Hippocampal formation (tissue), 2 donors: ENCODE results near the gene SV2A.
"Not testable (repeated sequence)": the region's sequence is repeated elsewhere in the genome, so short reads cannot be mapped to it uniquely, and the experiment has no call there.

Experiments used
- DNase-seq, 2 donors: peaks; one replicate each; lab custom pipeline; 2025; lab: John Stamatoyannopoulos, UW

The SV2A gene

GRCh38 chr1:149886396-149887195 lies 31.0 kb downstream of the SV2A start:
- peak; percentile 88 to 100 for DNase-seq

DNA sequence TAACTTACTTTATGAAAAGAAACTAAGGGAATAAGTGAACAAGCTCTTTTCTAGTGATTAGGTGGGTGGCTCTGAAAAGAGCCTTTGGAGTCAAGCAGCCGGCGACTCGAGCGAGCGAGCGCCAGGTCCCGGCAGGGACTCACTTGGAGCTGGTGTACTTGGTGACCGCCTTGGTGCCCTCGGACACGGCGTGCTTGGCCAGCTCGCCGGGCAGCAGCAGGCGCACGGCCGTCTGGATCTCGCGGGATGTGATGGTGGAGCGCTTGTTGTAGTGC lies 31.6 kb downstream of the SV2A start:
- not testable (repeated sequence) for DNase-seq

- DNase-seq = peak; percentile 70 to 73
These were observed 32.1 kb downstream of the SV2A start for GRCh38 chr1:149885339-149886120.

GRCh38 chr1:149884433-149885338 lies 33.0 kb downstream of the SV2A start:
- DNase-seq = peak in 1 of 2 donors; percentile 32

DNA sequence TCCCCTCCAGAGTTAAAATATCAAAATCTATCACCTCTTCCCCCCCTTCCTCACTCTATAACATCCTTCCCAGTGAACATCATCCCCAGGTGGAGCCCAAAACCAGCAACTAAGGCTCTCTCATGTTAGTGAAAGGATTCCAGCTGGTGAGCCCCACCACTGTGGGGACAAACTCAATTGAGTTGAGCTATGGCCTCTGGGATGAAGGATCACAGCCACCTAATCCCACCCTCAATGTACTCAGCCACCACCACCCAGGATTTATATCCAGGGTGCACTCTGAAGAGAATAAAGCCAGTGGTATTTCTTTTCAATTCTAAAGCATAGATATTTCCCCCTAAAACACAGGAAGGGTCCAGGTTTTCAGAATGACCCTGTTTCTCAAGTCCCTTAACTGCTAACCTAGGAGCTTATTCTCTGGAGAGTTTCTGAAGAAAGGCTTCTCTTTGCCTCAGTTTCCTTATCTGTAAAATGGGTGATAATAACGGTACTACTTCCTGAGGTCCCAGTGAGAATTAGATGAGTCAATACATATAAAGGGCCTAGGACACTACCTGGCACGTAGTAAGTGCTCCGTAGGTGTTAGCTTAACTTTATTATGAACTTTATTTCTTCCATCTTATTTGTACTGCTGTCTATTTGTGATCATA lies 33.9 kb downstream of the SV2A start:
- no peak for DNase-seq

- no peak for DNase-seq
These were observed 35.8 kb downstream of the SV2A start for GRCh38 chr1:149881876-149882275.

DNA sequence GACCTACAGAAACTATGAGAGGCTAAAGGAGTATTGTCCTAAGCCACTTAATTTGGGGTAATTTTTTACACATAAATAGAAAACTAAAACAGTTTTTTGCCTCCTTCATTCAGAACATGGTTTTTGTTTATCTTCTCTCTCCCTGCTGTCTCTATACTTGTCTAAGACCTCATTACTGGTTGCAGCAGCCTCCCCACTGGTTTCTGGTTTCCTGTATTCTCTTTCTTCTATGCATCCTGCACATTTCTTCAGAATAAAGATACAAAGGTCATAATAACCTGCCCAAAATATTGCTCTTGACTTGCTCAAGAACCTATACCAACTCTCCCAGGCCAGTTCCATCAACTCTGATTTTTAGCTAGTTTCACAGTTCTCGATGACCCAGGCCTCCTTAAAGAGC lies 38.1 kb downstream of the SV2A start:
- DNase-seq = no peak

DNA sequence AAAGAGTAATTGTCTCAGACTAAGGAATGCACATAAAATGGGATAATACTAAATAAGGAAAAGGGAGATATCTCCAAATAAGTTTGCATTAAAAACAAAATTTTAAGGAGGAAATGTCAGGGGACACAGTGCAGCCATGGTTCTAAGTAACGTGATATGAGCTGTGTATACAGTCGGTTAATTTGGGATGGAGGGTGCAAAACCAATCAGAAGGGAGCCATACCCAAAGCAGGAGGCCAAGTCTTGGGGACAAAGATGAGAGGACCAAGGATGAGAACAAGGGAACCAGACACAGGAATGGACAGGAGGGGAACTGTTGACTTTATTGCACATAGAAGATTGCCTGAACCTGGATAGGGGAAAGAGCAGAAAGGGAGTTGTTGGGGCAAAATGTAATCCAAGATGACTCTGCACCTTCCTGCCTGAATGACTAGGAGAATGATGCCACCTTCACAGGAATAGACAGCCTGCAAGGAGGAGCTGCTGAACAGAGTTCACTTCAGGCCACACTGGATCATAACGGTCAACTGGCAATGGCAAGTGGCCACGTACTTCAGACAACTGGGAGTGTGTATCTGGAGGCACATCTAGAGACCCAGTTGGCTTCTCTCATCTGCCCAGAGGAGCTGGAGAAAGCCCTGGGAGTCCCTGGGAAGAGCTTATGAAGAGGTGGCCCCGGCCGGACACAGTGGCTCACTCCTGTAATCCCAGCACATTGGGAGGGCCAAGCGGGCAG lies 40.3 kb downstream of the SV2A start:
- no peak for DNase-seq

DNA sequence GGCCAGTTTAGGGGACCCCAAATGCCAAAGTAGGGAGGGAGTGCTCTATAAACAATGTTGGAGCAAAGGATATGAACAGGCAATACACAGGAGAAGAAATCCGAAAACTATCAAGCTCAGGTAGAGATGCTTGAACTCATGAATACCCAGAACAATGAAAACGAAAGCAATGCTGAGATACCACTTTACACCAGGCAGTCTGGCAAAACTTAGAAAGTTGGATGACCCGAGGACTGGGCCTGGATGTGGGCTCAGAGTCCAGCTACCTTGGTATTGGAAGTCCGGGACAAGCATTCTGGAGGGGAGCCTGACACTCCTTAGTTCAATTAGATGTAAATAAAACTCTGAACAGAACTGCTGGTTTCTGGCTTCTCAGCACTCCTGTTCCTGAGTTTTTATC lies 44.6 kb downstream of the SV2A start:
- not testable (repeated sequence) for DNase-seq

DNA sequence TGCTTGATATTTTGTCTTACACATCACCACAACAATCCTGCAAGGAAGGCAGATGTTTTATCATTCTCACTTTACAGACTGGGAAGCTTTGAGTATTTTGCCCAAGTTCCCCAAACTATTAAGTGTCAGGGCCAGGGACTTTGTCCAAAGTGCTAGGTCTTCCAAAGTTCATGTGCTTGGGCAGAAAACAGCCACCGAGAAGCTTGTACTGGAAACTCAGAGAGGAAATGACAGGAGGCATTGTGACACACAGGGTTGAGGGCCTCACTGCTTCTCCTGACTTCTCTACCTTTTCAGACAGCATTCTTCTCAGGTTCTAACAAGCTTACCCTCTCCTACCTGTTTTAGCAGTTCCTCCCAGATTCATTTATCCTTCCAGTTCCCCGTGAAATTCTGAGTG lies 50.8 kb downstream of the SV2A start:
- not testable (repeated sequence) for DNase-seq

DNA sequence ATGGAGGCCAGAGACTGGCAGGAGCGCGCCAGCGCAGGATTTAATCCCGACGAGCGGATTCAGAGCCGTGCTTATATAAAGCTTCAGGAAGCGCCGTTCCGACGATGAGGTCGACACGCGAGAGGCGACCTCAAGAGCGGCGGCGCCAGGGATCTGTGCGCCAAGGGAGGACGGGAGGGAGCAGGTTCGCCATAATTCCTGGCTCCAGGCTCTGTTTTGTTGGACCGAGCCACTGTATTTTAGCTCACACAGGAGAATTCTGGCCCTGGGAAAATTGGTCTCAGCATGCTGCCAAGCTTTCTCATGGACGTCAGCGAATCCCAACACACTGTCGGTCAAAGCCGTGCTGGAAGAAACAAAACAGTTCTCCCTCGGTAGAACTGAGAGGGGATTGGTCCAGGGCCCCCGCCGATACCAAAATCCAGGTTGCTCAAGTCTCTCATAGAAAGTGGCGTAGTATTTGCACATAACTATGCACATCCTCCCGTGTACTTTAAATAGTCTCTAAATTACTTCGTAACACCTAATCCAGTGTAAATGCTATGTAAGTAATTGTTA lies 56.1 kb downstream of the SV2A start:
- not testable (repeated sequence) for DNase-seq

DNA sequence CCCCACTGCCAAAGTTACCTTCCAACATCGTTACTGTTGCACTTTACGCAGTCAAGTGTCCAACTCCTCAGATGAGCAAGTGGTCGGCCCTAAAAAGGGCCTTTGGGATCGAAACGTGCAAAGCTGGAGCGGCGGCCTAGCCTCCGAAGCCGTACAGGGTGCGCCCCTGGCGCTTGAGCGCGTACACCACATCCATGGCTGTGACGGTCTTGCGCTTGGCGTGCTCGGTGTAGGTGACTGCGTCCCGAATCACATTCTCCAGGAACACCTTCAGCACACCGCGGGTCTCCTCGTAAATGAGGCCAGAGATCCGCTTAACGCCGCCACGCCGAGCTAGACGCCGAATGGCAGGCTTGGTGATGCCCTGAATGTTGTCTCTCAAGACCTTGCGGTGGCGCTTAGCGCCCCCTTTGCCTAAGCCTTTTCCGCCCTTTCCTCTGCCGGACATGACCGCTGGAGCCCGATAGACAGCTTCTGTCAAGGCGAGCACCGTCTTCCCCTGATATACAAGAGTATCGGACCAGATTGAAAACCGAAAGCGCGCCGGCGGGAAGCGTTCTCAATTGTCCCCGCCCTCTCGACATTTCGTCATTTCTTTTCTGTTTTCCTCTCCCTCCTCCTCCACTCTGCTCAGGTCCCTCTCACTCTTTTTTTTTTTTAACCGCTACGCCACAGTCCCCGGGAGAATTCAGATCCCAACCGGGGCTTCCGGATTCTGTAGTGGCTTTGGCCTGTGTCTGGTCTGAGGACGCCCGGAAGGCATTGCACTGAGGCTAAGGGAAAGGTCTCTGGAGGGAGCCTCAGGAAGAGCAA lies 56.8 kb downstream of the SV2A start:
- DNase-seq = not testable (repeated sequence)

- not testable (repeated sequence) for DNase-seq
These were observed 57.4 kb downstream of the SV2A start for GRCh38 chr1:149860271-149860670.
